Peyer's patch (tissue), 4 donors: ENCODE results near the gene CAPN9. TPM values are rescaled to one million over a fixed set of nuclear protein-coding genes. Genes with fewer than 3 reads are reported as not detected.

ENCODE experiments used
- DNase-seq, 3 donors: peaks; one replicate each; pipeline ENCODE4 v3.0.0-alpha.2; 2017 to 2019
- H3K27ac ChIP-seq, 4 donors: fragments of 200-600 bp; sonication (generic); one replicate each; pipeline ENCODE4 v1.5.1; 2016 to 2019
- H3K27me3 ChIP-seq, 2 donors: fragments of 200-600 bp; sonication (generic); one replicate each; pipeline ENCODE4 v1.5.1; 2019
- H3K36me3 ChIP-seq, 3 donors: fragments of 200-600 bp; sonication (generic); one replicate each; pipeline ENCODE4 v1.5.1; 2016 to 2019
- H3K4me1 ChIP-seq, 4 donors: fragments of 200-600 bp; sonication (generic); one replicate each; pipeline ENCODE4 v1.5.1; 2016 to 2019
- H3K4me3 ChIP-seq, 4 donors: fragments of 200-600 bp; sonication (generic); 1 replicate in 3 of 4; 2 replicates in 1 of 4; pipeline ENCODE4 v1.5.1; 2016 to 2019; ENCODE audit warnings: mild to moderate bottlenecking in 1 of 4
- H3K9me3 ChIP-seq, 4 donors: fragments of 200-600 bp; sonication (generic); one replicate each; pipeline ENCODE4 v1.5.1; 2016 to 2019; ENCODE audit warnings: mild to moderate bottlenecking in 1 of 4
- POLR2A ChIP-seq, 2 donors: fragments of 450-650 bp; IDR thresholded peaks; one replicate each; pipeline ENCODE4 v1.5.1; 2017; ENCODE audit warnings: antibody characterized with exemption in 2 of 2, mild to moderate bottlenecking in 2 of 2, moderate library complexity in 2 of 2
- total RNA-seq, 4 donors: library from RNA; depleted of rRNA; stranded (reverse); fragments of >200 nt; gene quantifications; one replicate each; pipeline ENCODE4 v1.1.0, GENCODE V29; 2016
- TF ChIP-seq, protein P1 (sequence below), 6 experiments: fragments of 450-650 bp in 4 of 6; fragments of 200-600 bp in 2 of 6; sonication (generic) in 1 of 6; IDR thresholded peaks; one replicate each; pipeline ENCODE4 v1.5.1; 2017 to 2019; ENCODE audit warnings: antibody characterized with exemption in 6 of 6, mild to moderate bottlenecking in 3 of 6, moderate library complexity in 1 of 6

Gene CAPN9
- total RNA-seq, 4 donors from 2014 or later, result 23.7 to 43.1 (median 33.4) TPM

- H3K36me3 ChIP-seq, result no peaks in the 10 kb centered on the region
- TF ChIP-seq, protein P1, sequence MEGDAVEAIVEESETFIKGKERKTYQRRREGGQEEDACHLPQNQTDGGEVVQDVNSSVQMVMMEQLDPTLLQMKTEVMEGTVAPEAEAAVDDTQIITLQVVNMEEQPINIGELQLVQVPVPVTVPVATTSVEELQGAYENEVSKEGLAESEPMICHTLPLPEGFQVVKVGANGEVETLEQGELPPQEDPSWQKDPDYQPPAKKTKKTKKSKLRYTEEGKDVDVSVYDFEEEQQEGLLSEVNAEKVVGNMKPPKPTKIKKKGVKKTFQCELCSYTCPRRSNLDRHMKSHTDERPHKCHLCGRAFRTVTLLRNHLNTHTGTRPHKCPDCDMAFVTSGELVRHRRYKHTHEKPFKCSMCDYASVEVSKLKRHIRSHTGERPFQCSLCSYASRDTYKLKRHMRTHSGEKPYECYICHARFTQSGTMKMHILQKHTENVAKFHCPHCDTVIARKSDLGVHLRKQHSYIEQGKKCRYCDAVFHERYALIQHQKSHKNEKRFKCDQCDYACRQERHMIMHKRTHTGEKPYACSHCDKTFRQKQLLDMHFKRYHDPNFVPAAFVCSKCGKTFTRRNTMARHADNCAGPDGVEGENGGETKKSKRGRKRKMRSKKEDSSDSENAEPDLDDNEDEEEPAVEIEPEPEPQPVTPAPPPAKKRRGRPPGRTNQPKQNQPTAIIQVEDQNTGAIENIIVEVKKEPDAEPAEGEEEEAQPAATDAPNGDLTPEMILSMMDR (IDR thresholded peaks at IDR 0.05), result no peak
- TF ChIP-seq POLR2A (IDR thresholded peaks at IDR 0.05), result no peak
- H3K27ac ChIP-seq, result no peak overlapping the region
- H3K9me3 ChIP-seq, result no peaks in the 10 kb centered on the region
- DNase-seq, result no peak
- no peaks in the 10 kb centered on the region for H3K4me1 ChIP-seq
- H3K27me3 ChIP-seq, result no peaks in the 10 kb centered on the region
- H3K4me3 ChIP-seq, result no peak overlapping the region
These were observed 37.0 kb downstream of the CAPN9 start for GRCh38 chr1:230784163-230784562.

GRCh38 chr1:230785636-230786384, 38.6 kb downstream of the CAPN9 start:
- Histone ChIP-seq H3K9me3 (no peaks in the 10 kb centered on the region), H3K27ac (no peak overlapping the region), H3K4me1 (no peaks in the 10 kb centered on the region), H3K27me3 (no peaks in the 10 kb centered on the region), H3K4me3 (no peak overlapping the region), H3K36me3 (no peaks in the 10 kb centered on the region)
- no peak for TF ChIP-seq POLR2A (IDR thresholded peaks at IDR 0.05)
- TF ChIP-seq, protein P1 (IDR thresholded peaks at IDR 0.05), result no peak
- no peak for DNase-seq

DNA sequence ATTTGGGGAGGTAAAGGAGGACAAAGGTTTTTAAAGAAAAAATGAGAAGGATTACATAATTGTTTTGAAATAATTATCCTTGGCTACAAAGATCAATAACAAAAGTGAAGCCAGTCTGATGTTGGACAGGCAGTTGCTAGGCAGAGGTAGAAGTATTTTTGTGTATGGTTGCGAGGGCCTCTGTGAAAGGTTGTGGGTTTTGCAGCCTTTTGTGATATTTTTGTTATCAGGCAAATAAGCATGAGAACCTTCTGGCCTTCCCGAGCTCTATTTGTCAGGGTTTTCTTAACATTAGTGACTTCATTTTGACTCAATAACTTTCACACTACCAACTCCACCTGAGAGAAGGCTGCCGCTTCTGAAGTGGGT, 39.2 kb downstream of the CAPN9 start:
- no peak for TF ChIP-seq POLR2A (IDR thresholded peaks at IDR 0.05)
- TF ChIP-seq, protein P1 (IDR thresholded peaks at IDR 0.05), result no peak
- Histone ChIP-seq H3K27me3 (no peaks in the 10 kb centered on the region), H3K4me3 (no peak overlapping the region), H3K27ac (no peak overlapping the region), H3K4me1 (no peaks in the 10 kb centered on the region), H3K9me3 (no peaks in the 10 kb centered on the region), H3K36me3 (no peaks in the 10 kb centered on the region)
- DNase-seq, result no peak

GRCh38 chr1:230787471-230787870, 40.3 kb downstream of the CAPN9 start:
- Histone ChIP-seq H3K4me1 (no peaks in the 10 kb centered on the region), H3K36me3 (no peaks in the 10 kb centered on the region), H3K9me3 (no peaks in the 10 kb centered on the region), H3K27me3 (no peaks in the 10 kb centered on the region), H3K27ac (no peak overlapping the region), H3K4me3 (no peak overlapping the region)
- TF ChIP-seq, protein P1 (IDR thresholded peaks at IDR 0.05), result no peak
- TF ChIP-seq POLR2A (IDR thresholded peaks at IDR 0.05), result no peak
- DNase-seq, result no peak

DNA sequence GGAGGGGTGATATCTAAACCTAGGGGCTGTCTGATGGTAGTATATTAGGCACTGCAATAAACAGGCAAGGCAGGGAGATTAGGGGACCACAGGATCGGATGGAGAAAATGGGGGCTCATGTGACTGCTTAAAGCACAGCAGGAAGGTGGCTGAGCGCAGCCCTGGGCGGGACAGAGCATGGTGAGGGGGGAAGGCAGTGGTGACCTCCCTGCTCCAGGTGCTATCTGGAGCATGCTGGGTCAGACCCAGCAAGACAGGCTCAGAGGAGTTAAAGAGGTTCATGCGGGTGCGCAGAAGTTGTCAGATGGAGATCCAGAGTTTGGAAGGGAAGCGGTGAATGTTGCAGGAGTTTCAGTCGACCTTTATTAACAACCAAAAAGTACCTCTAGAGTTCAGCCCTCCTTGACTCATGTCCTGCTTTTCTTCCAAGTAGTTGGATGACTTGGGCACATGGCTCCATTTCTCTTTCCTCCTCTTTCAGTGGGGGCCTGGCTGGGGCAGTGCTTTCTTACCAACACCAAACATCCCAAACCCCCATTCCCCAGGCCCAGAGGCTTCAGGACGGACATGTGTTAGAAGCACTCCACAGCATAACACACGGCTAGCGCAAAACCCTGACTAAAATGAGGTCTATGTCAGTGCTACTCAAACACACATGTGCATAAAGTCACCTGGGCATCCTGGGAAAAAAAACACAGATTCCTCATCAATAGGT, 41.5 kb downstream of the CAPN9 start:
- no peak overlapping the region for H3K27ac ChIP-seq
- no peaks in the 10 kb centered on the region for H3K36me3 ChIP-seq
- no peak overlapping the region for H3K4me3 ChIP-seq
- TF ChIP-seq, protein P1 (IDR thresholded peaks at IDR 0.05), result no peak
- TF ChIP-seq POLR2A (IDR thresholded peaks at IDR 0.05), result no peak
- no peaks in the 10 kb centered on the region for H3K4me1 ChIP-seq
- no peaks in the 10 kb centered on the region for H3K27me3 ChIP-seq
- H3K9me3 ChIP-seq, result no peaks in the 10 kb centered on the region
- DNase-seq, result no peak
